Measurements from ENCODE around the gene RET. TPM values are rescaled to one million over a fixed set of nuclear protein-coding genes. Genes with fewer than 3 reads are reported as not detected.
A peak's percentile ranks its signal among the peaks of the same experiment; 100 is the strongest.

Gene RET
- total RNA-seq, 3 donors from 2014 or later: 0.66 to 1.8 (median 0.96) TPM

DNA sequence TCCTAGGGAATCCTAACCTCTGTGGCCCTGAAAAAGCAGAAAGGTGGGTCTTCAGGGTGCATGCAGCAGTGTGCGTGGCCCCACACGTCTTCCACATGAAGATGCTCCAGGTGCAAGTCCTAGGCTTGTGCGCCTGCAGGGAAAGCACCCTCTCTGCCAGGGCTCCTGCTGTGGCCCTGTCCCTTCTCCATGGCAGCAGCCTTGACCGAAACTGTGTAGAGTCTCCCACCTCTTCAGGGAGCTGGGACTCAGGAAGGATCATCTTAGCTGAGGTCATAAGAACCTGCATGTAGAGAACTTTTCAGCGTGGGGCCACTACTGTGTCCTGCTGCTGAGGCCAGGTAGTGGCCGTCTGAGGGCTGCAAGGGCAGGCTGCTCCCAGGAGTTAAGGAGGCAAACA lies 55.0 kb downstream of the RET start:
- Histone ChIP-seq H3K36me3 (no peaks in the 10 kb centered on the region), H3K9me3 (no peaks in the 10 kb centered on the region), H3K27me3 (no peaks in the 10 kb centered on the region), H3K27ac (no peak overlapping the region), H3K4me3 (no peak overlapping the region), H3K4me1 (no peaks in the 10 kb centered on the region)
- intact Hi-C loops (cut with DNase I; ENCODE audit: low total_unique reads): no loop called here
- DNase-seq (ENCODE audit: low spot score in 2 of 2): no peak
- TF ChIP-seq POLR2AphosphoS5 (IDR thresholded peaks at IDR 0.05) (no peak), POLR2A (IDR thresholded peaks at IDR 0.05) (no peak)
- TF ChIP-seq, protein P1, sequence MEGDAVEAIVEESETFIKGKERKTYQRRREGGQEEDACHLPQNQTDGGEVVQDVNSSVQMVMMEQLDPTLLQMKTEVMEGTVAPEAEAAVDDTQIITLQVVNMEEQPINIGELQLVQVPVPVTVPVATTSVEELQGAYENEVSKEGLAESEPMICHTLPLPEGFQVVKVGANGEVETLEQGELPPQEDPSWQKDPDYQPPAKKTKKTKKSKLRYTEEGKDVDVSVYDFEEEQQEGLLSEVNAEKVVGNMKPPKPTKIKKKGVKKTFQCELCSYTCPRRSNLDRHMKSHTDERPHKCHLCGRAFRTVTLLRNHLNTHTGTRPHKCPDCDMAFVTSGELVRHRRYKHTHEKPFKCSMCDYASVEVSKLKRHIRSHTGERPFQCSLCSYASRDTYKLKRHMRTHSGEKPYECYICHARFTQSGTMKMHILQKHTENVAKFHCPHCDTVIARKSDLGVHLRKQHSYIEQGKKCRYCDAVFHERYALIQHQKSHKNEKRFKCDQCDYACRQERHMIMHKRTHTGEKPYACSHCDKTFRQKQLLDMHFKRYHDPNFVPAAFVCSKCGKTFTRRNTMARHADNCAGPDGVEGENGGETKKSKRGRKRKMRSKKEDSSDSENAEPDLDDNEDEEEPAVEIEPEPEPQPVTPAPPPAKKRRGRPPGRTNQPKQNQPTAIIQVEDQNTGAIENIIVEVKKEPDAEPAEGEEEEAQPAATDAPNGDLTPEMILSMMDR (IDR thresholded peaks at IDR 0.05): no peak

DNA sequence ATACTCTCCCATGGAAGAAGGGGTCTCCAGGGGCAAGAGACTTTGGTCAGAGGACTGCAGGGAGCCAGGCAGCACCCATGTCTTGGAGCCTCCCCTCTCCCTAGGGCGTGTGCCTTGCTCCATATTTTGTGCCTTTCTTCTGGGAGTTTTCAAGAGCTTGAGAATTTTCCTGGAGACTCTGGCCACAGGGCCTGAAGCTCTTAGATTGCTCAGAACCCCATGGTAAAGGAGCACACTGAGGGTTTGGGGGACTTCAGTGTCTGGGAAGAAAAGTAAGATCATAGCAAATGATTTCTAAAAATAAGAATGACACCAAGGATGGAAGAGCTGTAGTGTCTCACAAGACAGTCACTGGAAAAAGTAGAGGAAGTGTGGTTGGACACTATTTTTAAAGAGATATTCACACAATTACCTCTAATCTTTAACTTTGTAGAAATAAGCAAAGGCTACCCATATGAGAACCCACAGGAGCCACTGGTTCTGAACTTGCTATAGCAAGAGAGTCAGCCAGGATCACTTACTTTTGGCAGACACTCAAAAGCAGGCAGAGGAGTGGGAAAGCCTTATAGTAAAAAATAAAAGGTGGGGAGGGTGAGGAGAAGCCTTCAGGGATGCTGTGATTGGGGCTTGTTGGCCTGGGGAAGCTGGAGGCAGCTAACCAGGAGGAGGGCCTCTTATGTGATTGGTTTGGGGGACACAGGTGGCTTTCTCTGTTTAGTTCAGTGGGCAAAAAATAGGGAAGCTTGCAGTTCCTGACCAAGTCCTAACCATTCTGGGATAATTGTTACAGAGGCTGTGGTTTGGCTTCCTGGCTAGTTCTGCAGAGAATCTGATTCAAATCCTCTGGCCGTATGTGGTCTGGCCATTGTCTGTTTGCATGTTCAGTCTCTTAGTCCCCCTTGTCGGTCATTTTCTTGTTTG lies 56.3 kb downstream of the RET start:
- intact Hi-C loops (cut with DNase I; ENCODE audit: low total_unique reads): no loop called here
- DNase-seq (ENCODE audit: low spot score in 2 of 2): no peak
- Histone ChIP-seq H3K4me3 (no peak overlapping the region), H3K27me3 (no peaks in the 10 kb centered on the region), H3K27ac (no peak overlapping the region), H3K36me3 (no peaks in the 10 kb centered on the region), H3K4me1 (no peaks in the 10 kb centered on the region), H3K9me3 (no peaks in the 10 kb centered on the region)
- TF ChIP-seq POLR2AphosphoS5 (IDR thresholded peaks at IDR 0.05) (no peak), POLR2A (IDR thresholded peaks at IDR 0.05) (no peak)
- TF ChIP-seq, protein P1 (IDR thresholded peaks at IDR 0.05): no peak

DNA sequence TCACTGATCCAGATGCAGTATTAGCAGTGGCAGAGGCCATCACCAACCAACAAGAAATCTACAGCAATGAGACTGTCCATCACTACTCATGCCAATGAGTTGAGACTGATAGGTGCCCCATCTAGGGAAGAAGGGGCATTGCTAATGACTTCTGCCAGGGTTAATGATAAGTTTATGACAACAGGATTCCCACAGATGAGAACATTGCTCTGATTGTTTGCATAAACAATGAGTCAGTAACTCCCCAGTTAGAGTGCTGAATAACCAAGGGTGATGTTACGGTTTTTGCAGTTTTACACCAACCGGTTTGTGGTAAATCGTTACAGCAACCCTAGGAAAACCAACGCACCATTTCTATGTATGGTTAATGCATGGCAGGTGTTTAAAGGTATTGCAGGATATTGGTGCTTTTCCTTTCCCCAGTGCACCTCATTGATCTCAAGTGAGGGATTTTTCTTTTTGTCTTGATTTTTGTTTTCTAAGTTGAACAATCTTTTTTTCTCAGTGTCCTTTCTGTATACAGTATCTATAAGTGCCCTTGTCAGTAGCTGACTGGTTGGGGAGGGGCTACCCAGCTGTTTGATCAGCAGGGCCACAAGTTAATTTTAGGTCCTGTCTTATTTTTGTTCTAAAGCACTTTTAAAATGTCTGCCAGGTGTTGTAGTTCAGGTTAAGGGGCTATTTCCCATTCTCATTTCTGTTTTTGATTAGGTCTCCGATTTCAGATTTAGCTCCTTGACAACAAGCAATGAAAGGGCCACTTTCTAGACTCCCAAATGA lies 57.4 kb downstream of the RET start:
- intact Hi-C loops (cut with DNase I; ENCODE audit: low total_unique reads): no loop called here
- TF ChIP-seq POLR2AphosphoS5 (IDR thresholded peaks at IDR 0.05) (no peak), POLR2A (IDR thresholded peaks at IDR 0.05) (no peak)
- TF ChIP-seq, protein P1 (IDR thresholded peaks at IDR 0.05): no peak
- no peak overlapping the region for H3K4me3 ChIP-seq
- H3K27ac ChIP-seq: no peak overlapping the region
- DNase-seq (ENCODE audit: low spot score in 2 of 2): peak in 1 of 2 donors; percentile 10
- H3K36me3 ChIP-seq: no peaks in the 10 kb centered on the region
- no peaks in the 10 kb centered on the region for H3K9me3 ChIP-seq
- H3K4me1 ChIP-seq: no peaks in the 10 kb centered on the region
- no peaks in the 10 kb centered on the region for H3K27me3 ChIP-seq

- intact Hi-C loops (cut with DNase I; ENCODE audit: low total_unique reads): no loop called here
- no peaks in the 10 kb centered on the region for H3K4me1 ChIP-seq
- no peak for DNase-seq (ENCODE audit: low spot score in 2 of 2)
- no peak overlapping the region for H3K27ac ChIP-seq
- no peaks in the 10 kb centered on the region for H3K9me3 ChIP-seq
- TF ChIP-seq POLR2AphosphoS5 (IDR thresholded peaks at IDR 0.05): no peak
- TF ChIP-seq POLR2A (IDR thresholded peaks at IDR 0.05): no peak
- TF ChIP-seq, protein P1 (IDR thresholded peaks at IDR 0.05): no peak
- H3K27me3 ChIP-seq: no peaks in the 10 kb centered on the region
- no peaks in the 10 kb centered on the region for H3K36me3 ChIP-seq
- H3K4me3 ChIP-seq: no peak overlapping the region
Observed at GRCh38 chr10:43135064-43135463, 58.2 kb downstream of the RET start.

- H3K36me3 ChIP-seq: no peaks in the 10 kb centered on the region
- H3K9me3 ChIP-seq: no peaks in the 10 kb centered on the region
- no peak overlapping the region for H3K27ac ChIP-seq
- no peaks in the 10 kb centered on the region for H3K4me1 ChIP-seq
- DNase-seq (ENCODE audit: low spot score in 2 of 2): no peak
- intact Hi-C loops (cut with DNase I; ENCODE audit: low total_unique reads): no loop called here
- TF ChIP-seq, protein P1 (IDR thresholded peaks at IDR 0.05): no peak
- no peak for TF ChIP-seq POLR2AphosphoS5 (IDR thresholded peaks at IDR 0.05)
- TF ChIP-seq POLR2A (IDR thresholded peaks at IDR 0.05): no peak
- H3K4me3 ChIP-seq: no peak overlapping the region
- H3K27me3 ChIP-seq: no peaks in the 10 kb centered on the region
Observed at GRCh38 chr10:43135656-43136055, 58.8 kb downstream of the RET start.
